Measurements from ENCODE around the gene MRPS6.

- TF ChIP-seq SIN3A (IDR thresholded peaks at IDR 0.05; ENCODE audit: borderline replicate concordance, insufficient read depth, low read depth, low read length) (no peak), POLR2AphosphoS5 (IDR thresholded peaks at IDR 0.05; ENCODE audit: low read depth, low read length) (no peak)
- TF ChIP-seq, protein P1, sequence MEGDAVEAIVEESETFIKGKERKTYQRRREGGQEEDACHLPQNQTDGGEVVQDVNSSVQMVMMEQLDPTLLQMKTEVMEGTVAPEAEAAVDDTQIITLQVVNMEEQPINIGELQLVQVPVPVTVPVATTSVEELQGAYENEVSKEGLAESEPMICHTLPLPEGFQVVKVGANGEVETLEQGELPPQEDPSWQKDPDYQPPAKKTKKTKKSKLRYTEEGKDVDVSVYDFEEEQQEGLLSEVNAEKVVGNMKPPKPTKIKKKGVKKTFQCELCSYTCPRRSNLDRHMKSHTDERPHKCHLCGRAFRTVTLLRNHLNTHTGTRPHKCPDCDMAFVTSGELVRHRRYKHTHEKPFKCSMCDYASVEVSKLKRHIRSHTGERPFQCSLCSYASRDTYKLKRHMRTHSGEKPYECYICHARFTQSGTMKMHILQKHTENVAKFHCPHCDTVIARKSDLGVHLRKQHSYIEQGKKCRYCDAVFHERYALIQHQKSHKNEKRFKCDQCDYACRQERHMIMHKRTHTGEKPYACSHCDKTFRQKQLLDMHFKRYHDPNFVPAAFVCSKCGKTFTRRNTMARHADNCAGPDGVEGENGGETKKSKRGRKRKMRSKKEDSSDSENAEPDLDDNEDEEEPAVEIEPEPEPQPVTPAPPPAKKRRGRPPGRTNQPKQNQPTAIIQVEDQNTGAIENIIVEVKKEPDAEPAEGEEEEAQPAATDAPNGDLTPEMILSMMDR (IDR thresholded peaks at IDR 0.05), result no peak
- TF ChIP-seq, protein P2, sequence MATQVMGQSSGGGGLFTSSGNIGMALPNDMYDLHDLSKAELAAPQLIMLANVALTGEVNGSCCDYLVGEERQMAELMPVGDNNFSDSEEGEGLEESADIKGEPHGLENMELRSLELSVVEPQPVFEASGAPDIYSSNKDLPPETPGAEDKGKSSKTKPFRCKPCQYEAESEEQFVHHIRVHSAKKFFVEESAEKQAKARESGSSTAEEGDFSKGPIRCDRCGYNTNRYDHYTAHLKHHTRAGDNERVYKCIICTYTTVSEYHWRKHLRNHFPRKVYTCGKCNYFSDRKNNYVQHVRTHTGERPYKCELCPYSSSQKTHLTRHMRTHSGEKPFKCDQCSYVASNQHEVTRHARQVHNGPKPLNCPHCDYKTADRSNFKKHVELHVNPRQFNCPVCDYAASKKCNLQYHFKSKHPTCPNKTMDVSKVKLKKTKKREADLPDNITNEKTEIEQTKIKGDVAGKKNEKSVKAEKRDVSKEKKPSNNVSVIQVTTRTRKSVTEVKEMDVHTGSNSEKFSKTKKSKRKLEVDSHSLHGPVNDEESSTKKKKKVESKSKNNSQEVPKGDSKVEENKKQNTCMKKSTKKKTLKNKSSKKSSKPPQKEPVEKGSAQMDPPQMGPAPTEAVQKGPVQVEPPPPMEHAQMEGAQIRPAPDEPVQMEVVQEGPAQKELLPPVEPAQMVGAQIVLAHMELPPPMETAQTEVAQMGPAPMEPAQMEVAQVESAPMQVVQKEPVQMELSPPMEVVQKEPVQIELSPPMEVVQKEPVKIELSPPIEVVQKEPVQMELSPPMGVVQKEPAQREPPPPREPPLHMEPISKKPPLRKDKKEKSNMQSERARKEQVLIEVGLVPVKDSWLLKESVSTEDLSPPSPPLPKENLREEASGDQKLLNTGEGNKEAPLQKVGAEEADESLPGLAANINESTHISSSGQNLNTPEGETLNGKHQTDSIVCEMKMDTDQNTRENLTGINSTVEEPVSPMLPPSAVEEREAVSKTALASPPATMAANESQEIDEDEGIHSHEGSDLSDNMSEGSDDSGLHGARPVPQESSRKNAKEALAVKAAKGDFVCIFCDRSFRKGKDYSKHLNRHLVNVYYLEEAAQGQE (IDR thresholded peaks at IDR 0.05; ENCODE audit: insufficient read depth in 1 of 2, low read depth in 2 of 2, low read length in 1 of 2), result no peak
Observed at GRCh38 chr21:34156957-34157356, 83.6 kb downstream of the MRPS6 start.
